ENCODE data around the gene STMN1. TPM values are rescaled to one million over a fixed set of nuclear protein-coding genes. Genes with fewer than 3 reads are reported as not detected.

The STMN1 gene
- 21.4 and 123 TPM in 2 replicates for total RNA-seq

GRCh38 chr1:25905680-25906643 lies at the start of gene STMN1:
STMN1 (minus strand) TSS chr1:25906419; CDS start chr1:25904676, 1,743 bp downstream.

DNA sequence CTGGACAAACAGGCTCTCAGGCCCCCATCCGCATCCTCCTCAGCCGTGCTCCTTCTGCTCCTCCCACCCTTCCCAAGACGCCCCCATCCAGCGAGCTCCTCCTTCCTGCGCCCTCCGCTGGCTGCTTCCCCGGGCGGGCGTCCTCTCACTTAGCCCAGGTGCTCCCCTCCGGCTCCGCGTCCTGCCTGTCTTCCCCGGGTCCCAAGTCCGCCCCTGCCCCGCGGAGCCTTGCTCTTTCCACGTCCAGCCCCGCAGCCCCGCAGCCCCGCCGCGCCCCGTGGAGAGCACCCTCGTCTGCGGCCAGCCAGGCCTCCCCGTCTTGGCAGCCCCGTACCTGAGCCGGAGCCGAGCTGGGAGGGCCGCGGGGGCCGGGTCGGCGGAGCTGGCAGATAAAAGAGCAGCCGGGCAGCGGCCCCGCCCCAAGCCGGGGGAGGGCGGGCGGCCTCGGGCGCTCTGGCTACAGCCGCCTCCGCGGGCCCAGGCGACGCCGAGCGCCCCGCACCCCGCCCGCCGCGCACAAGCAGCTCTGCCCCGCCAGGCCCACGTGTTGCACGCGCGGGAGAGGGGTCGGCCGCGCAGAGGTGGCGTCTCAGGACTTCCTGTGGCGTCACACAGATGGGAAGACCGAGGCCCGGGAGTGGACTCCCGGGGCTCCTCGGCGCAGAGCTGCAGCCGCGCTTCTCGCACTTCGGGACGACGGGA lies 30.9 kb downstream of the STMN1 start, which contains the start of gene PAQR7:
TSS of gene PAQR7 (minus strand) at position 555 of the 702 bp plus-strand sequence. CDS start 11,869 bp downstream, outside the sequence.

GRCh38 chr1:25858906-25859789 lies 47.1 kb downstream of the STMN1 start, which contains the start of gene AUNIP:
AUNIP (minus strand) TSS chr1:25859457; CDS start chr1:25859357, 100 bp downstream.

Other genes with a start within 250 kb of the STMN1 start
- gene SELENON, start 106.2 kb downstream of the STMN1 start, total RNA-seq: 10.0 and 11.8 TPM in 2 replicates
- gene MTFR1L, start 86.5 kb downstream of the STMN1 start, total RNA-seq: 35.0 and 39.9 TPM in 2 replicates
- 0.56 and 5.6 TPM in 2 replicates for gene AUNIP, start 47.0 kb downstream of the STMN1 start, total RNA-seq
- gene PAQR7, start 30.7 kb downstream of the STMN1 start, total RNA-seq: 9.8 and 13.2 TPM in 2 replicates
- 9.0 and 11.1 TPM in 2 replicates for gene PAFAH2, start 91.6 kb upstream of the STMN1 start, total RNA-seq
- gene EXTL1, start 115.4 kb upstream of the STMN1 start, total RNA-seq: 0.56 and 0.58 TPM in 2 replicates
- not detected in 2 replicates for gene SLC30A2, start 139.7 kb upstream of the STMN1 start, total RNA-seq
- under 0.01 TPM in 1 of 2 replicates, not detected in the other for gene TRIM63, start 161.2 kb upstream of the STMN1 start, total RNA-seq
- 4.2 and 4.6 TPM in 2 replicates for gene PDIK1L, start 205.4 kb upstream of the STMN1 start, total RNA-seq